ENCODE data around the gene AFAP1.

Gene AFAP1

DNA sequence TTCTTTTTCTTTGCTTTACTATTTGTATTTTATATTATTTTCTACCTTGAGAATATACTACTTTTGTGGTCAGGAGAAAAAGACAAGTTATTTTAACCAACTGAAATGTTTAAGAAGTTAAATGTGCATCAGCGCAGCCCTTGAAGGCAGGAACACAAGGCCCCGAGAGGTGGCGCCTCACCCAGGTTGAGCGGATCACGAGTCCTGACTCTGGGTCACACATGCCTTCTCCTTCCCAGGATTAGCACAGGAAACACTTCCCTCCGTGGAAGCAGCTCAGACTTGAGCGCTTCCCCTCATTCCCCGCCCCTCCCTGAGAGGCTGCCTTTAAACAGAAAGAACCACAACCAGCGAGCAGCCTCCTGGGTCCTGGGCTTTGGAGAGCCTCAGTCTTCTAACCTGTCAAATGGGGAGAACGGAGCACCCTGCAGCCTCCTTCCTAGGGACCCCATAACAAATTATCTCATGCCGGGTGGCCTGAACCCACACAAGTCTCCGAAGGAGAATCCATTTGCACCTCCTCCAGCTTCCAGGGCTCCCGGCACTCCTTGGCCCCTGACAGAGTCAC lies 217.6 kb downstream of the AFAP1 start:
- Histone ChIP-seq H3K27ac (ENCODE audit: low read depth, low read length) (no peak overlapping the region), H3K4ac (ENCODE audit: low read depth, low read length) (no peak overlapping the region), H2AK5ac (ENCODE audit: low read length) (no peak overlapping the region), H3K4me2 (ENCODE audit: low read length) (no peak overlapping the region), H4K8ac (ENCODE audit: low read depth, low read length) (no peak overlapping the region), H2BK120ac (ENCODE audit: insufficient read depth, low read length, poor library complexity) (no peak overlapping the region), H2AFZ (ENCODE audit: insufficient read depth, low read length, poor library complexity) (no peak overlapping the region), H3K9ac (ENCODE audit: low read length) (no peak overlapping the region), H3K4me1 (ENCODE audit: control insufficient read depth in 1 of 2, insufficient read depth in 2 of 2, low read length in 2 of 2) (no peaks in the 10 kb centered on the region), H3K27me3 (ENCODE audit: insufficient read depth, low read length) (no peaks in the 10 kb centered on the region), H4K12ac (ENCODE audit: low read depth, low read length) (no peak overlapping the region), H3K9me3 (ENCODE audit: insufficient read depth, low read depth, low read length) (peaks cover 10% of the 10 kb centered on the region), H4K91ac (ENCODE audit: low read depth, low read length) (no peak overlapping the region), H3K4me3 (ENCODE audit: low read depth, low read length) (no peak overlapping the region), H3K14ac (ENCODE audit: low read length) (no peak overlapping the region), H3K79me1 (ENCODE audit: low read length) (no peaks in the 10 kb centered on the region), H3K36me3 (ENCODE audit: control insufficient read depth in 1 of 2, insufficient read depth in 2 of 2, low read length in 2 of 2) (no peaks in the 10 kb centered on the region), H3K23ac (ENCODE audit: low read length) (no peak overlapping the region), H3K18ac (ENCODE audit: low read length) (no peak overlapping the region), H2BK12ac (ENCODE audit: low read length) (no peak overlapping the region), H2BK5ac (ENCODE audit: low read depth, low read length, poor library complexity) (no peak overlapping the region), H3K79me2 (ENCODE audit: control insufficient read depth, insufficient read depth, low read length, poor library complexity) (no peaks in the 10 kb centered on the region)
- no peak for DNase-seq
- no CpG with 5 or more reads among the region's 13 CpGs for WGBS (ENCODE audit: extremely low coverage, insufficient coverage, insufficient read length)

DNA sequence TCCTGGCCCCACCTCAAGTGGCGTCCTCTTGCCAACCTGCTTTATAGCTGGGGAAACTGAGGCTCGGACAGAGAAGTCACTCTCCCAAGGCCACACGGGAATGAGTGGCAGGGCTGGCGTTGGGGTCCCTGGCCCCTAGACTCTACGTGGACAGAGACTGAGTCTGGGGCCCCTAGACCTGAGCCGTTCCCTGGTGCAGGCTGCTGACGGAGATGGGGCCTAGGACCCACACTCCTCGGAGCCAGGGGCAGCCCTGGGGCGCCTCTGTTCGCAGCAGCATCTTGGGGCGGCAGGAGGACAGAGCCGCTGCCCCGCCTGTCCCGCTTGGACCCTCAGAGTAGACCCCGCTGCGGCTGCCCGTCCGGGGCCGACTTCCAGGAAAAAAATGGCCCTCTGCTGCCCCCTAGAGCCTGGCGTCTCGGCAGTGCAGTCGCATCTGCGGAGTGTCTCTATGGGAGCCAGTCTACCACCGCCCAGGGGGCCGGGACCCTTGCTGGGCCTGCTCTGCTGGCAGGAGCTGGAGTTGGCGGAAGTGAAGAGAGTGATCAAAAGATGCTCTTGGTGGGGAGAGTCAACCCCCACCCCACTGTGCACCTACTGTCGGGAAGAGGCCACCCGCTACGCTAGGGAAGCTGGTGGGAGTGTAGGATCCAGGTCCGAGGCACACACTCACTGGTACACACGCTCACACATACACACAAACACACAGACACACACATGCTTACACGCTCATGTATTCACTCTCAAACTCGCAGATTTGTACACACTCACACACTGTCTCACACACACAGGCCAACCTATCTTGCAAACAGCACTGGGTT lies 220.1 kb downstream of the AFAP1 start:
- peak in 1 of 2 donors; percentile 63 for DNase-seq
- Histone ChIP-seq H3K4ac (ENCODE audit: low read depth, low read length) (no peak overlapping the region), H3K4me1 (ENCODE audit: control insufficient read depth in 1 of 2, insufficient read depth in 2 of 2, low read length in 2 of 2) (no peaks in the 10 kb centered on the region), H3K36me3 (ENCODE audit: control insufficient read depth in 1 of 2, insufficient read depth in 2 of 2, low read length in 2 of 2) (no peaks in the 10 kb centered on the region), H2AFZ (ENCODE audit: insufficient read depth, low read length, poor library complexity) (no peak overlapping the region), H3K14ac (ENCODE audit: low read length) (no peak overlapping the region), H4K91ac (ENCODE audit: low read depth, low read length) (no peak overlapping the region), H3K4me3 (ENCODE audit: low read depth, low read length) (no peak overlapping the region), H2BK5ac (ENCODE audit: low read depth, low read length, poor library complexity) (no peak overlapping the region), H3K27me3 (ENCODE audit: insufficient read depth, low read length) (no peaks in the 10 kb centered on the region), H4K8ac (ENCODE audit: low read depth, low read length) (no peak overlapping the region), H3K9me3 (ENCODE audit: insufficient read depth, low read depth, low read length) (peaks cover 7% of the 10 kb centered on the region), H3K27ac (ENCODE audit: low read depth, low read length) (no peak overlapping the region), H3K23ac (ENCODE audit: low read length) (no peak overlapping the region), H3K9ac (ENCODE audit: low read length) (no peak overlapping the region), H3K4me2 (ENCODE audit: low read length) (no peak overlapping the region), H3K79me2 (ENCODE audit: control insufficient read depth, insufficient read depth, low read length, poor library complexity) (no peaks in the 10 kb centered on the region), H4K12ac (ENCODE audit: low read depth, low read length) (no peak overlapping the region), H3K18ac (ENCODE audit: low read length) (no peak overlapping the region), H2AK5ac (ENCODE audit: low read length) (no peak overlapping the region), H2BK120ac (ENCODE audit: insufficient read depth, low read length, poor library complexity) (no peak overlapping the region), H3K79me1 (ENCODE audit: low read length) (no peaks in the 10 kb centered on the region), H2BK12ac (ENCODE audit: low read length) (no peak overlapping the region)
- WGBS (ENCODE audit: extremely low coverage, insufficient coverage, insufficient read length): no CpG with 5 or more reads among the region's 33 CpGs

DNA sequence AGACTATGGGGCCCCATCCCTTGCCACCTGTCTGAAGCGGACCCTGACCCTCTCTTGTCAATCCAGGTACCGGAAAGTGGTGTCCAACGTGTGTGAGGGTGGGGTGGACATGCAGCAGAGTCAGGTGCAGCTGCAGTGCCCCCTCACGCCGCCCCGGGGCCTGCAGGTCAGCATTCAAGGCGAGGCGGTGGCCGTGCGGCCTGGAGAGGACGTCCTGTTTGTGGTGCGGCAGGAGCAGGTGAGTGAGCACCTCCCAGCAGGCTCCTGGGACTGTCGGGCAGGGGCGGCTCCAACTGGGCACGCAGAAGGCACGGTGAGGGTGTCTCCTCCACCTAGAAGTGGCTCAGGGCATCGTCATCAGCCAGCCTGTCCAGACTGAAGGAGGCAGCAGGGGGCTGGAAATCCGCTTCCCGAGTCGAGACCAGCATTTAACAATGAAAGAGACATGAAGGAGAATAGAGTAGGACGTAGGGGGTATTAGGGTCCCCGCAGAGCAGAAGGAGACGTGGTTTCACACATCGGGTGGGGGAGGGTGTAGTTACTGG lies 221.6 kb downstream of the AFAP1 start:
- Histone ChIP-seq H3K79me1 (ENCODE audit: low read length) (no peaks in the 10 kb centered on the region), H2BK12ac (ENCODE audit: low read length) (no peak overlapping the region), H3K9me3 (ENCODE audit: insufficient read depth, low read depth, low read length) (peaks cover 4% of the 10 kb centered on the region), H2BK5ac (ENCODE audit: low read depth, low read length, poor library complexity) (no peak overlapping the region), H3K14ac (ENCODE audit: low read length) (no peak overlapping the region), H4K91ac (ENCODE audit: low read depth, low read length) (no peak overlapping the region), H4K8ac (ENCODE audit: low read depth, low read length) (no peak overlapping the region), H3K4ac (ENCODE audit: low read depth, low read length) (no peak overlapping the region), H2BK120ac (ENCODE audit: insufficient read depth, low read length, poor library complexity) (no peak overlapping the region), H3K79me2 (ENCODE audit: control insufficient read depth, insufficient read depth, low read length, poor library complexity) (no peaks in the 10 kb centered on the region), H3K27me3 (ENCODE audit: insufficient read depth, low read length) (no peaks in the 10 kb centered on the region), H2AFZ (ENCODE audit: insufficient read depth, low read length, poor library complexity) (no peak overlapping the region), H3K23ac (ENCODE audit: low read length) (no peak overlapping the region), H3K4me3 (ENCODE audit: low read depth, low read length) (no peak overlapping the region), H3K36me3 (ENCODE audit: control insufficient read depth in 1 of 2, insufficient read depth in 2 of 2, low read length in 2 of 2) (no peaks in the 10 kb centered on the region), H3K9ac (ENCODE audit: low read length) (no peak overlapping the region), H3K4me1 (ENCODE audit: control insufficient read depth in 1 of 2, insufficient read depth in 2 of 2, low read length in 2 of 2) (no peaks in the 10 kb centered on the region), H3K4me2 (ENCODE audit: low read length) (no peak overlapping the region), H3K27ac (ENCODE audit: low read depth, low read length) (no peak overlapping the region), H3K18ac (ENCODE audit: low read length) (no peak overlapping the region), H2AK5ac (ENCODE audit: low read length) (no peak overlapping the region), H4K12ac (ENCODE audit: low read depth, low read length) (no peak overlapping the region)
- WGBS (ENCODE audit: extremely low coverage, insufficient coverage, insufficient read length): no CpG with 5 or more reads among the region's 24 CpGs
- no peak for DNase-seq

DNA sequence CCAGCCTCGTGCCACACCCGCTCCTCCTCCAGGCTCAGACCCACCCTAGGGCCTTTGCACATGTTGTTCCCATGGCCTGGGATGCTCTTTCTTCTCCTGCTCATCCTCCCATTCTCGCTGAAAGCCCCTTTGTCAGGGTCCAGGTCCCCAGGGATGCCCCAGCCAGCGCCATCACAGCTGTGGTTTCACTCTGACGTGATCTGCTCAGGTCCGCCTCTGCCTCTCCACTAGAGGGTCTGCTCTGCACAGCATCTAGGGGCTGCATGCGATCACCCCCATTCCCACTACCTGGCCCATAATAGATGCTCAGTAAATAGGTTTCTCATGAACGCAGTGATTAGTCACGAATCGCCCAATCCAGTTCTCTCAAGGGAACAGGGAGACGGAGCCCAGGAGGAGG lies 222.5 kb downstream of the AFAP1 start:
- Histone ChIP-seq H3K27ac (ENCODE audit: low read depth, low read length) (no peak overlapping the region), H2AFZ (ENCODE audit: insufficient read depth, low read length, poor library complexity) (no peak overlapping the region), H4K8ac (ENCODE audit: low read depth, low read length) (no peak overlapping the region), H3K36me3 (ENCODE audit: control insufficient read depth in 1 of 2, insufficient read depth in 2 of 2, low read length in 2 of 2) (no peaks in the 10 kb centered on the region), H2BK5ac (ENCODE audit: low read depth, low read length, poor library complexity) (no peak overlapping the region), H3K4me2 (ENCODE audit: low read length) (no peak overlapping the region), H2AK5ac (ENCODE audit: low read length) (no peak overlapping the region), H3K9me3 (ENCODE audit: insufficient read depth, low read depth, low read length) (peaks cover 4% of the 10 kb centered on the region), H3K4me1 (ENCODE audit: control insufficient read depth in 1 of 2, insufficient read depth in 2 of 2, low read length in 2 of 2) (no peaks in the 10 kb centered on the region), H3K79me2 (ENCODE audit: control insufficient read depth, insufficient read depth, low read length, poor library complexity) (no peaks in the 10 kb centered on the region), H4K12ac (ENCODE audit: low read depth, low read length) (no peak overlapping the region), H3K27me3 (ENCODE audit: insufficient read depth, low read length) (no peaks in the 10 kb centered on the region), H2BK12ac (ENCODE audit: low read length) (no peak overlapping the region), H3K14ac (ENCODE audit: low read length) (no peak overlapping the region), H3K4me3 (ENCODE audit: low read depth, low read length) (no peak overlapping the region), H3K79me1 (ENCODE audit: low read length) (no peaks in the 10 kb centered on the region), H4K91ac (ENCODE audit: low read depth, low read length) (no peak overlapping the region), H2BK120ac (ENCODE audit: insufficient read depth, low read length, poor library complexity) (no peak overlapping the region), H3K4ac (ENCODE audit: low read depth, low read length) (no peak overlapping the region), H3K23ac (ENCODE audit: low read length) (no peak overlapping the region), H3K9ac (ENCODE audit: low read length) (no peak overlapping the region), H3K18ac (ENCODE audit: low read length) (no peak overlapping the region)
- no CpG with 5 or more reads among the region's 11 CpGs for WGBS (ENCODE audit: extremely low coverage, insufficient coverage, insufficient read length)
- no peak for DNase-seq
